Neural progenitor cell (in vitro differentiated cells): ENCODE data around the gene PTPRB.

Experiments
- EZH2 ChIP-seq: fragments of 200-600 bp; sonication (generic); IDR thresholded peaks from 2 replicates; pipeline ENCODE4 v1.6.1; 2017; ENCODE audit warnings: antibody characterized with exemption, mild to moderate bottlenecking, moderate library complexity
- EZH2phosphoT487 ChIP-seq: fragments of 200-600 bp; sonication (generic); IDR thresholded peaks from 2 replicates; pipeline ENCODE4 v1.6.1; 2017; ENCODE audit warnings: antibody characterized with exemption
- TF ChIP-seq, protein P1 (sequence below): fragments of 200-600 bp; sonication (generic); IDR thresholded peaks from 2 replicates; pipeline ENCODE4 v1.5.1; 2017; ENCODE audit warnings: antibody characterized with exemption, mild to moderate bottlenecking

DNA sequence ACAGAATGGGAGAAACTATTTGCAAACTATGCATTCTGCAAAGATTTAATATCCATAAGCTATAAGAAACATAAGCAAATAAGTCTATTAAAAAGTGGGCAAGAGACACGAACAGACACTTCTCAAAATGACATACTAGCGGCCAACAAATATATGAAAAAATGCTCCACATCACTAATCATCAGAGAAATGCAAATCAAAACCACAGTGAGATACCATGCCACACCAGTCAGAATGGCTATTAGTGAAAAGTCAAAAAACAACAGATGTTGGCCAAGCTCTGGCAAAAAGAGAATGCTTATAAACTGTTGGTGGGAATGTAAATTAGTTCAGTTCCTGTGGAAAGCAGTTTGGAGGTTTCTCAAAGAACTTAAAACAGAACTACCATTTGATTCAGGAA lies 149.8 kb downstream of the PTPRB start:
- TF ChIP-seq, protein P1, sequence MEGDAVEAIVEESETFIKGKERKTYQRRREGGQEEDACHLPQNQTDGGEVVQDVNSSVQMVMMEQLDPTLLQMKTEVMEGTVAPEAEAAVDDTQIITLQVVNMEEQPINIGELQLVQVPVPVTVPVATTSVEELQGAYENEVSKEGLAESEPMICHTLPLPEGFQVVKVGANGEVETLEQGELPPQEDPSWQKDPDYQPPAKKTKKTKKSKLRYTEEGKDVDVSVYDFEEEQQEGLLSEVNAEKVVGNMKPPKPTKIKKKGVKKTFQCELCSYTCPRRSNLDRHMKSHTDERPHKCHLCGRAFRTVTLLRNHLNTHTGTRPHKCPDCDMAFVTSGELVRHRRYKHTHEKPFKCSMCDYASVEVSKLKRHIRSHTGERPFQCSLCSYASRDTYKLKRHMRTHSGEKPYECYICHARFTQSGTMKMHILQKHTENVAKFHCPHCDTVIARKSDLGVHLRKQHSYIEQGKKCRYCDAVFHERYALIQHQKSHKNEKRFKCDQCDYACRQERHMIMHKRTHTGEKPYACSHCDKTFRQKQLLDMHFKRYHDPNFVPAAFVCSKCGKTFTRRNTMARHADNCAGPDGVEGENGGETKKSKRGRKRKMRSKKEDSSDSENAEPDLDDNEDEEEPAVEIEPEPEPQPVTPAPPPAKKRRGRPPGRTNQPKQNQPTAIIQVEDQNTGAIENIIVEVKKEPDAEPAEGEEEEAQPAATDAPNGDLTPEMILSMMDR, result no peak
- TF ChIP-seq EZH2 (no peak), EZH2phosphoT487 (no peak)
